A673 (cell line): ENCODE measurements around the gene CGB1.

Experiments
- CTCF ChIP-seq: fragments of 300-800, 200-600 bp; sonication (generic); conservative IDR thresholded peaks from 2 replicates; pipeline ENCODE4 v1.5.1; 2017; ENCODE audit warnings: low read depth, mild to moderate bottlenecking, antibody characterized with exemption, low read length, moderate library complexity, mixed read lengths
- EZH2 ChIP-seq: fragments of 200-600 bp; sonication (generic); IDR thresholded peaks from 2 replicates; pipeline ENCODE4 v1.6.1; 2017; ENCODE audit warnings: borderline replicate concordance, low read depth, mild to moderate bottlenecking, mixed read lengths, antibody characterized with exemption, low read length; ENCODE audit not compliant: poor library complexity, severe bottlenecking

- TF ChIP-seq CTCF (no peak), EZH2 (no peak)
Observed at GRCh38 chr19:49020342-49020741, 16.4 kb downstream of the CGB1 start.
